GM10847 (cell line): ENCODE measurements around the gene RBX1.

Experiments used
- POLR2A ChIP-seq: IDR thresholded peaks from 2 replicates; pipeline ENCODE4 v1.6.1; 2011; ENCODE audit not compliant: insufficient read length; ENCODE audit errors: extremely low read depth

The RBX1 gene

DNA sequence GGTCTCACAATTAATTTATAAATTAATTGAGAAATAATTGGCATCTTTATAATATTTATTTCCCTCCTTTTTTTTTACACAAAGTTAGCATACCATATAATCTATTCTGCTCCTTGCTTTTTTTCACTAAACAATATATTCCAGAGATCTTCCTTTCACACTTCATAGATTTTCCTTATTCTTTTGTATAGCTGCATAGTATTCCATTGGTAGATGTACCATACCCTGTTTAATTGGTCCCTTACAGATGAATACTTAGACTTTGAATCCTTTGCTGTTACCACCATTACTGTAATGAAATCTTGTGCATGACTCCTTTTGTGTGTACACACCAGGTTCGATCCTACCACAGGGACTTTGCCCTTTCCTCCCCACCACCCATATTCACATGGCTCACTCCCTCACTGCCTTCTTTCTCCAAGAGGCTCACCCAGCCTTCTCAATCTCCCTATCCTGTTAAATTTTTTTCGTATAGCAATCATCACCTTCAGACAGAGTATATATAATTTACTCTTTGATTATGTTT lies 48.9 kb downstream of the RBX1 start:
- TF ChIP-seq POLR2A = no peak

DNA sequence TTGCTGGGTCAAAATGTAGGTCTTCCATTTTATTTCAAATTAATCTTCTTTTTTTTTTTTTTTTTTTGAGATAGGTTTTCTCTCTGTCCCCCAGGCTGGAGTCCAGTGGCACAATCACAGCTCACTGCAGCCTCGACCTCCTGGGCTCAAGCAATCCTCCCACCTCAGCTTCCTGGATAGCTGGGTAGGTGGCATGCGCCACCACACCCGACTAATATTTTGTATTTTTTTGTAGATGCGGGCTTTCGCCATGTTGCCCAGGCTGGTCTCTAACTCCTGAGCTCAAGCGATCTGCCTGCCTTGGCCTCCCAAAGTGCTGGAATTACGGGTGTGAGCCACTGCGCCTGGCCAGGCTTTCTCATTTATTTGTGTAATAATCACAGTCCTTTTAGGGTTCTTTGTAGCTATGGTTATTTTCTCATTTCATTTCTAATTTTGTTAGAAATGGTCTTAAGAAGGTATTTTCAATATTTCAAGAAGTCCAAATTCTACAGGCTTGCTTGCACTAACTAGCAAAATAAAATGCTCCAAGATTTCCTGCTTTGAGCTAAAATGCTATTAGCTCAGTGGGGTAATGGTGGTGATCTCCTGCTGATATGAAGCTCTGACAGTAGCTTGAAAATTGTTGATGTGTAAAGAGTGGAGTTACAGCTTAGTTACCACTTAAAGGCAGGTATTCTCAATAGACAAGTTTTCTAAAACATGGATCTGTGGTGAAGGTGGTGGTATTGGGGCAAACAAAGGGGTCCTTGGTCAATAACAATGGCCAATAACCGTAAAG lies 50.0 kb downstream of the RBX1 start:
- TF ChIP-seq POLR2A = no peak

DNA sequence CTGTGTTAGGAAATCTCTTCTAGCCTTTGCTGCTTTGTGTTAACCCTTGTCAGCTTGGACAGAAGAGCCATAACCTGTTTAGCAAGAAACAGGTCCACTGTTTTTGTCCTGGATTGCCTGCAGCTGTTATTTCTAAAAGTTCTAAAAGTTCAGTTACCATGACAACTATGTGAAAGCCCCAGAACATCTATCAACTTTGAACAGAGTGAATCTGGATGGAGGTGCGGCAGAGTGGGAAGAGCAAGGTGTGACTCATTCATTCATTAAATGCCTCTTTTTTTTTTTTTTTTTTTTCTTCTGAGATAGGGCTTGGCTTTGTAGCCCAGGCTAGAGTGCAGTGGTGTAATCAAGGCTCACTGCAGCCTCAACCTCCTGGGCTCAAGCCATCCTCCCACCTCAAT lies 50.5 kb downstream of the RBX1 start:
- no peak for TF ChIP-seq POLR2A

DNA sequence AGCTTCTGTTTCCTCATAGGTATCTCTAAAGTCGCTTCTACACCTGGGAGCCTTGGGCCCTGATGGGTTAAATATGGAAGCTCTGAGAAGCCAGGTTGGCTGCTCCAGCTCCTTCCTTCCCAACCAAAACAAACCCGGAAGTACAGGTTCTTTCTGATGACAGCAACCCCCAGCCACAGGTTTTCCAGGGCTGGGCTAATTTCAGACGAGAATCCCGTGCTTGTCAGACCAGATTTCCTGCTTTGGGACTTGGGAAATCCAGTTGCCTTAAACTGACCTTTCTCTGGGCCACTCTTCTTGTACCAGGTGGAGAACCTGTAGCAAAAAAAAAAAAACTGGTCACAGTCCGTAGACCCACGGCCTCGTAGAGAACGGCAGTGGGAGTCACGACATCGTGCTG lies 51.9 kb downstream of the RBX1 start:
- TF ChIP-seq POLR2A = no peak

DNA sequence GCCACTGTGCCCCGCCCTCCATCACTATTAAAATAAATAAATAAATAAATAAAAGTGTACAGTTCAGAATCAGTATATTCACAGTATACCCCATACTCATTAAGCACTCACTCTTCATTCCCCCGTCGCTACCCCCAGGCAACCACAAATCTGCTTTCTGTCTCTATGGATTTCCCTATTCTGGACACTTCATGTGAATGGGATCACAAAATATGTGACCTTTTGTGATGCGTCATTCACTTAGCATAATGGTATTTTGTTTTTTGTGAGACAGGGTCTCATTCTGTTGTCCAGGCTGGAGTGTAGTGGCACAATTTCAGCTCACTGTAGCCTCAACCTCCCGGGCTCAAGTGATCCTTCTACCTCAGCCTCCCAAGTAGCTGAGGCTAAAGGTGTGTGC lies 52.8 kb downstream of the RBX1 start:
- no peak for TF ChIP-seq POLR2A

DNA sequence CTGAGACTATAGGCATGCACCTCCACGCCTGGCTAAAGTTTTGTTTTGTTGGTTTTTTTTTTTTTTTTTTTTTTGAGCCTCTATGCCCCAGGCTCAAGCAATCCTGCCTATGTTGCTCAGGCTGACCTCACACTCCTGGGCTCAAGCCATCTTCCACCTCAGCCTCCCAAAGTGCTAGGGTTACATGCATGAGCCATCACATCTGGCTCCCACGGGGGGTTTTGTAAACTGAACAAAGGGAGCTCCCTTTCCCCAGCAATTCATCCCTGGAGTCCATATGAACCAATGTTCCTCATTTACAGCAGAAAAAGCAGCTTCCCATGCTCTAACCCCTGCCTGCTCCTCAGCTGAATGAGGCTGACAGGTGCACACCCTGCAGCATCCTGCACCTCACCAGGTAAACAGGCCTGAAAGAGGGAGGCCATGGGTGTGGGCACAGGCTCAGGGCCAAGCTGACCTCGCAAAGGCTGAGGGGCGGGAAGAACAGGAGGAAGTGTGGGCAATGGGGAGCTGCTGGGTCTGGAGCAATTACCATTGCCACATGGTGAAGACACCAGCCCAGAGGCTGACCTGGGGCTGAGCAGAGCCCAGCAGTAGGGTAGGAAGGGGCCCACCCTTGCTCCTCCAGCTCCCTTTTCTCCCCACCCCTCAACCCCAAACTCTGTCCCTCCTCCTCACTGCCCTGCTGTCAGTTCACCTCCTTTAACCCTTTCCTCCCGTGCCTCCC lies 58.2 kb downstream of the RBX1 start:
- TF ChIP-seq POLR2A = no peak

DNA sequence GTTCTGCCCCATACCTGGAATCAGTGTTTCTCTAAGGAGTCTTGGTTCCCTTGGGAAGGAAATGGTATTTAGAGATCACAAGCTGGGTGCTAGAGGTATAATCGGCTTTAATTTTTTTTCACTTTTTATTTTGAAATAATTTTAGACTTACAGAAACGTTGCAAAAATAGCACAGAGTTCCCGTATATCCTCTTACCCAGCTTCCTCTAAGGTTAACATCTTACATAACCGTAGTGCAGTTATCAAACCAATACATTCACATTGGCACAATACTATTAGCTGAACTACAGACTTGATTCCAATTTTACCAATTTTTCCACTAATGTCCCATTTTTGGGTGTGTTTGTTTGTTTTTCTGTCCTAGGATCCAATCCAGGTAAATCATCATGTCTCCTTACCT lies 63.8 kb downstream of the RBX1 start:
- TF ChIP-seq POLR2A = no peak

DNA sequence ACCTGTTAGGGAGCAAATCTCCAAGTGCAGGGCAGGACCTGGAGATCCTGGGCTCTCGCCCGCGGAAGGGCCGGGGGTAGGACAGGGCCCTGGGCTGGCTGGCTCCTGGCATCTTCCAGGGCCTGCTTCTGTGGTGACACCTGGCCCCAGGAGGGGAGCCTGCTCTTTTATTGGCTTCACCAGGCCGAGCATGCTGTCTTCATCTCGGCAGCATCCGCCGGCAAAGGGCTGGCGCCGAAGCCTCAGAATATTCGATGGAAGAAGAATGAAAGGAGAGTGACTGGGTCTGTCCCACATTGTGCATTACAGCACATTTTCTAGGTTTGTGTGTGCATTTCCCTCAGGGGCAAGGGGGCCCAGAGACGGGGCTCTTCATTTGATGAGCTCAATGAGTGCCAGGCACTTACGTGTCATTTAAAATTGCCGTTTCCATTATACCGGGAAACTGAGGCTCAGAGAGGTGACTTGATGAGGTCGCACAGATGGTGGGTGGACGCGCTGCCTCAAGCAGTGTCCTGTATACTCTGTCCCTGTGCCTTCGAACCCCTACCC lies 70.0 kb downstream of the RBX1 start:
- no peak for TF ChIP-seq POLR2A

DNA sequence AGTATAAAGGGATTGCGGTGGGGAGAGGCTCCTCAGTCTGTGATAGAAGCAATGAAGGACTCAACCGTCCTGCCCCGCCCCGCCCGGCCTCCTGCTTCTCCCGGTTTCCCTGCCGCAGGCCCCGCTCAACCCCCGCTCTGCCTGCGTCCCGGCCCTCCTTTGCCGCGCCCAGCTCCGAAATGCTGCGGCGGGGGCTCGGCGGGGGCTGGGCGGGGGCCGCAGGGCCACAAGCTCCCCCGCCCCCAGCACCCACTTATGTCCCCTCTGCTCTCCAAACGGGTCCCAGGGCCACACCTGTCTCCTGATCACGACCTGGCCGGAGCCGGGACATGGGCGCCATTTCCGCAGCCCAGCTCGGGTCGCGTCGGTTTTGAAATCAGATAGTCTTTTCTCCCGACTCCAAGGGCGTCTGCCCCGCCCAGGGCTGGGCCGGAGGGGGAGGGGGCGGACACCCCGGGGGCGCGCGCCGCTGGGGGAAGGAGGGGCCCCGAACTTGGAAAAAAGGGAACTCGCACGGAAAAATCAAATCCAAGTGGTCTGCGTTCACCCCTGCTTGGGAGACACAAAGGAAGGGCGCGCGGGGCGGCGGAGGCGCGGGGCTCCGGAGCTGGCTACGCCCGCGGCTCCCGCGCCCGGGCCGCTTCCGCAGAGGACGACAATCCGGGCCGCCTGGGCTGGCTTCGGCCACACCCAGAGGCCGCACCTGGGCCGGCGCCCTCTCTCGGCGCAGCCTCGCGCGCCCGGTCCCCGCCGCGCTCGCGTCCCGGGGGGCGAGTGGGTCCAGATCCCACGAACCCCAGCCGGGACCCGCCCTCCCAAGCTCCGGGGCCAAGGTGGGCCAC lies 70.7 kb downstream of the RBX1 start:
- TF ChIP-seq POLR2A = peak; percentile 7

DNA sequence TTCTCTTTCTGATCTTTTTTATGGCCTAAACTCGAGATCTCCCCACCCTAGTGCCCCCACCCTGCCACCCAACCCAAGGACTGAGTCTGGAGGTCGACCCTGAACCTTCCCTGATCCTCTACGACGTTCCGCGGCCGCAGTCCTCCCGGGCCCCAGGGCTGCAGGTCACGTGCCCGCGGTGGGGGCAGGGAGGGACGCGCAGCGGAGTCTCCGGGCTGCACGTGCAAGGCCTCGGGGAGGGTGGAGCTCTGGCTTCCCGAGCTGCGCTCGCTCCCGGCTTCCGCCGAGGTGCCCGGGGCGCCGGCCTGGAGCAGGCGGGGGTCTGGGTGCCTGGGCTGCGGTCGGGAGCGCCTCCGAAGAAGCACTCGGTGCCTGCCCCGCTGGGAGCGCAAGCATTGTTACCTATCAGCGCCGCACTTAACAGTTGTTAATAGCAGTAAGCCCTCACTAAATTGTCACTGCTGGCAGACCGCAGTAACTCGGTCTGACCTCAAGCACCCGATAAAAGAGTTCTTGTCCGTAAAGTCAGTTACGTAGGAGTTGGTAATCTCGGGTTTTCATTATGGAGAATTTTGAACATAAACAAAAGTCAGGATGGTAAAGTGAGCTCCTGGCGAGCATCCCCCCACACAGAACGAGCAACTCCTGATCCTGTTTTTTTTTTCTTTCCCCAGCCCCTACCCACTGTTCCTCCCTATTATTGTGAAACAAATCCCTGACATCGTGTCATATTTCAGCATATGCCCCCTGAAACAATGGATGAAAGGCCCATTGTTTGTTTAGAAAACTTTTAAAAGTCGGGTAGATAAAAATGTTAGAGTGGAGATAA lies 71.5 kb downstream of the RBX1 start:
- peak; percentile 16 for TF ChIP-seq POLR2A
